CD4-positive, alpha-beta T cell treated with Interleukin-15 for 4 hours (primary cell): Measurements from ENCODE around the gene ZNF821.
"Not testable (repeated sequence)": the region's sequence is repeated elsewhere in the genome, so short reads cannot be mapped to it uniquely, and the experiment has no call there.

Experiments
- DNase-seq: peaks from one replicate; pipeline ENCODE4 v3.0.0-alpha.2; 2020; ENCODE audit warnings: low spot score

ZNF821 gene, protein sequence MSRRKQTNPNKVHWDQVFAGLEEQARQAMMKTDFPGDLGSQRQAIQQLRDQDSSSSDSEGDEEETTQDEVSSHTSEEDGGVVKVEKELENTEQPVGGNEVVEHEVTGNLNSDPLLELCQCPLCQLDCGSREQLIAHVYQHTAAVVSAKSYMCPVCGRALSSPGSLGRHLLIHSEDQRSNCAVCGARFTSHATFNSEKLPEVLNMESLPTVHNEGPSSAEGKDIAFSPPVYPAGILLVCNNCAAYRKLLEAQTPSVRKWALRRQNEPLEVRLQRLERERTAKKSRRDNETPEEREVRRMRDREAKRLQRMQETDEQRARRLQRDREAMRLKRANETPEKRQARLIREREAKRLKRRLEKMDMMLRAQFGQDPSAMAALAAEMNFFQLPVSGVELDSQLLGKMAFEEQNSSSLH

DNA sequence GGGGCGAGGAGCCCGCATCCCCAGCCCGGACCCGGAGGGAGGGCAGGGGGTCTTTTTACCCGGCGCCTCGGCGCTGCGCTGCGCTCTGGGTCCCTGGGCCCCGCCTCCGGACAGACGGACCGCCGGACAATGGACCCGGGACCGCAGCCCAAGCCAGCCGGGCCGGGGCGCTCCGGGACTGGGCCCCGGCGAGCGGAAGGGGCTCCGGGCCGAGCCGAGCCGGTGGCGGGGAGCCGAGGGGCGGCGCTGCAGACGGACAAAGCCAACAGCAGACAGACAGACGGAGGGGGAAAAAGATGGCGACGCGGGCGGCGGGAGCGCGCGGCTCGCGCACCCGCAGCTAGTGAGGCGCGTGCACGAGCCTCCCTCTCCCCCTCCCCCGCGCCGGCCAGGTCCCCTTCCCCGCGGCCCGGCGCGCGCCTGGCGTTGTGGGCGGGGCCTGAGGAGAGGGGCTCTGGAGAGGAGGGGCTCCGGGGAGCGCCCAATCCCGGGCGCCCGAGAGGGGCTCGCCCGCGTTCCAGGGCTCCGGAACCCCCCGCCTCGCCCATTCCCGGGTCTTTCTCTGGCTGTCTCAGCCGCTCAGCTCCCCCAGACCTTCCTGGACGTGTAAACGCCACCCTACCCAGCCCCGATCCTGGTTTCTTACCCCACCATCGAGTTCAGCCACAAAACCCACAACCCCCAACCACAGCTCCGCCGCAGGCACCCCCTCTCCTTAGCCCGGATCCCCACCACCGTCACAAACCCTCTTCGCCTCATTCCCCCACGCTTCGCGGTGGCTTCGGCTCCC lies at the start of gene ZNF821:
TSS of gene ZNF821 (minus strand) at position 334 of the 790 bp plus-strand sequence. CDS start 4,236 bp downstream, outside the sequence.
- peak; percentile 61 for DNase-seq

DNA sequence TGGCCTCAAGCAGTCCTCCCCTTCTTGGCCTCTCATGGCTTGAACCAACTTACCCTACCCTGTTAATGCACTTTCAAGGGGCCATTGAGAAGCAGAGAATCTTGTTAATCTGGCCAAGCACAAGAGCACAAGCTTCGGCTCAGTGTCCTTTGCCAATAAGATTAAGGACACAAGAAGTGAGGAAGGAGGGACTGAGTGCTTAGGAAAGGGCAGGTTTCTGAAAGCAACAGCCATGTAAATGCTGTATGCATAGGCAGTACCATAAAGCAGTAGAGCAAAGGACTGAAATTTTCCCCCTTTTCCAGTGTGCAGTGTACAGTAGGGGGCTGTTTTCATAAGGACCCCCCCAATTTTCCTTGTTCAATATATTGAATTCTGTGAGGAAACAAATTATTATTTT lies 49.0 kb upstream of the ZNF821 start:
- no peak for DNase-seq

DNA sequence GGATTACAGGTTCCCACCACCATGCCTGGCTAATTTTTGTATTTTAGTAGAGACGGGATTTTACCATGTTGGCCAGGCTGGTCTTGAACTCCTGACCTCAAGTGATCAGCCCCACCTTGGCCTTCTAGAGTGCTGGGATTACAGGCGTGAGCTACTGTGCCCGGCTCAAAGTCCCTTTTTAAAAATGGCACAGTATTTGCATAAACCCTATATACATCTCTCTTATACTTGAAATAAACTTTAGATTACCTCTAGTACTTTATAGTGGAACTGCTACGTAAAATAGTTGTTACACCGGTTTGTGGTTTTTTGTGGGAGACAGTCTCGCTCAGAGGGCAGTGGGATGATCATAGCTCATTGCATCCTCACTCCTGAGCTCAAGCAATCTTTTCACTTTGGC lies 47.6 kb upstream of the ZNF821 start:
- no peak for DNase-seq

DNA sequence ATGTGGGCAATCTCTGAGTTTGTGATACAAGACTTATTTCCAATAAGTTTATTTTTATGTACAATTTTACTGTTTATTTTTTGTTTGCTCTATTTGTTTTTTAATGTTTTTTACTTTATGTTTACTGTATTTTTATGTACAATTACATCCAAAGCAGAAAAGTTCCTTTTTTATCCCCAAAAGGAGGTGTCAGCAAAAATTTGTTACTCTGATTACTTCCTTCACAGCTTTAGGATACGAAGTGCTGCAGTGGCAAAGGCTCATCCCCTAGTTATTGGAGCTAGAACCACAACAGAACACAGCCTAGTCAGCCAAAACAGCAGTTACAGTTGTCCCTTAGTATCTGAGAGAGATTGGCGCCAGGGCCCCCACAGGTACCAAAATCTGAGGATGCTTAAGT lies 47.0 kb upstream of the ZNF821 start:
- no peak for DNase-seq

DNA sequence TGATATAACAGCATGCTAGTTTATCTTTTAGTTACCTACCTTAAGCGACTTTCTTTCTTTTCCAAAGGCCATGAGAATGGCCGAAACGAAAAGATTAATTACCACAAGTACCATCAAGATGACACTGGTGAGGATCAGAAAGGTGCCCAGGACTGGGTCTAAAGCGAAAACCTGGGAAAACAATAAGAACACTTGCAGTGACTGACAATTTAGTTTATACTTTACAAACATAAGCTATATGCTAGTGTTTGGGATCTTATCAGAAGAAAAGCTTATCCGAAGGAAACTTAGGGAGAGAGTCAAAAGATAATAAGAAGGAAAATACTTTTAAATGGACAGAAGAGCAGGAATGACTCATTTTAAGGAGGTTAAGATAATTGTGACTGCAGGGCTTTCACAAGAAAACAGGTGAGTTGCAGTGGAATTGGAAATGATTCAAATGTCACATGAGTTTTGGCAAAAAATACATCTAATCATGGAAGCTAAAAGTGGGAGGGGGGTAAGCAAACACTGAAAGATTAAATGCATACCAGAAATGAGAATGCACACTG lies 46.1 kb upstream of the ZNF821 start:
- no peak for DNase-seq

DNA sequence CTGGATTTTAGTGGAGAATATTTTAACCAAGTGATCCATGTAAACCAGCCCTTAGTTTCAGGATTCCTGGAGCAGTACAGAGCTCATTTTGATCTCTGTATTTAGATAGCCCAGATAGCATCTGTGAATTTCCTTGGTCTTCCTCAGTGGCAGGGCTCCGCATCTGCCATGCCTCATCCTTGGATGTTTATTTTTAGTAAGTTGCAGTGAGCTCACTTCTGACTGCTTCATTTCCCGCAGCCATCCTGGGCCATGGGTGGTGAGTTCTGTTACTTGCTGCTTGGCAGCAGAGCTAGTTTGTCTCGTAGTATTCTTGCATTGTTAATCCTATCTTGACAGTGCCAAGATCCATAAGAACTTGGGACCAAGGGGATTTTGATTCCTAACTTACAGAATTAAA lies 45.1 kb upstream of the ZNF821 start:
- DNase-seq: no peak

DNA sequence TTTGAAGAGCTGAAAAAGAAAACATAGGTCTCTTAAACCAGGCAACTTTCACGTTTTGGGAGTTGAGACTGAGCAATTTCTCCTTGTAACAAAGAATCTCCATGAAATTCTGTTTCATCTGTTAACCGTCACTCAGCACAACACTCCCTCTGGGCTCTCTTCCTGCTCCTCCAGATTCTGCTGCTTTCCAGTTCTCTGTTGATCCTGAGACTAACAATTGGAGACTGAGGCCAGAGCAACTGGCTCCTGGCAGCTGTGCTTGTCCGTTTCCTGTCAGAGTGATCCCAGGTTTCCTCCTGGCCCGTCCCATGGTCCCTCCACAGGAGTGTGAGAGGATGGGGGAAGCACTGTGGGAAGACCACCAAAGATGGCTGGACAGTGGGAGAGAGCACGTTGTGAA lies 43.8 kb upstream of the ZNF821 start:
- no peak for DNase-seq

DNA sequence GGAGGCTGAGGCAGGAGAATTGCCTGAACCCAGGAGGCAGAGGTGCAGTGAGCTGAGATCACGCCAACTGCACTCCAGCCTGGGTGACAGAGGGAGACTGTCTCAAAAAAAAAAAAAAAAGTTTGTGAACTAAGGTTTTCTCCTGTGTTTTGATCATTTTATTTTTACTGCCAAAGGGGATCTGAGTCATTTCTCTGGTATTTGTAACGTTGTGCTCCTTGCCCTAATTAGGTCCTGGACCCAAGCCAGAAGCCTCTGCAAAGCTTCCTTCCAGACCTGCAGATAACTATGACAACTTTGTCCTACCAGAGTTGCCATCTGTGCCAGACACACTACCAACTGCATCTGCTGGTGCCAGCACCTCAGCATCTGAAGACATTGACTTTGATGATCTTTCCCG lies 43.4 kb upstream of the ZNF821 start:
- DNase-seq: no peak

DNA sequence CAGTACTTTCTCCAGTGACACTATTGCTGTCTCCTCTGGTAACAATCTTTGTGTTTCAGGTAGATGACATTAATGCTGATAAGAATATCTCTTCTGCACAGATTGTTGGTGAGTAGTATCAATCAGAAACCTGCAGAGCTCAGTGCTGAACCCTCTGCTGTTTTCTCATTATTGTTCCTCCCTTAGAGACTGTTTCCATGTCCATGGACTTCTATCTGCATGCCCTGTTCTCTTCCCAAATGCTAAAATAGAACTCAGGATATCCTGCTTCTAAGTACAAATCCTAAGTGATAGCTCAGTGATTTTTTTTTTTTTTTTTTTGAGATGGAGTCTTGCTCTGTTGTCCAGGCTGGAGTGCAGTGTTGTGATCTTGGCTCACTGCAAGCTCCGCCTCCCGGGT lies 40.7 kb upstream of the ZNF821 start:
- no peak for DNase-seq

DNA sequence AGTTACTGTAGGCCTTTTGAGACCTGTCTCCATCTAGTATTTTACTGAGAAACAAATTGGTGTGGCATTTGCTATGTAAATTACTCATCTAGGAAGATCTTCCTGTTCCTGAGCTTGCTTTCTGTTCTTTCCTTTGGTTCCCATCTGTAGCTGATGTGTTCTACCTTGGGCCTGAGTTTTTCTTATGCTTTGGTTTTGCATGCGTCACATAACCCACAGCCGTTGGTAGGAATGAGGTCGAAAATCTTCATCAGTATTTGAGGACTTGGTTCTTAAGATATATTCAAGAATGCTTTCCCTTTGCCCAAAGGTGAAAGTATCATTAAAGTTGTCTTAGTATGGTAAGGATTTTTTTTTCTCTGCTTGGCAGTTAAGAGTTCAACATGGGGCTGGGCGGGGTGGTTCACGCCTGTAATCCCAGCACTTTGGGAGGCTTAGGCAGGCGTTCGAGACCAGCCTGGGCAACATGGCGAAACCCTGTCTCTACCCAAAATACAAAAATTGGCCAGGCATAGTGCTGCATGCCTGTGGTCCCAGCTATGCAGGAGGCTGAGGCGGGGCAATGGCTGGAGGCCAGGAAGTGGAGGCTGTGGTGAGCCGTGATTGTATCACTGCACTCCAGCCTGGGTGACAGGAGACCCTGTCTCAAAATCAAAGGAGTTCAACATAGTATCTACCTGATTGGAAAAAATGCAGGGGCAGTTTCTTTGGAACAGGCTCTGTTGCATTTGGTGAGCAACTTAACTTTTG lies 40.1 kb upstream of the ZNF821 start:
- DNase-seq: no peak

DNA sequence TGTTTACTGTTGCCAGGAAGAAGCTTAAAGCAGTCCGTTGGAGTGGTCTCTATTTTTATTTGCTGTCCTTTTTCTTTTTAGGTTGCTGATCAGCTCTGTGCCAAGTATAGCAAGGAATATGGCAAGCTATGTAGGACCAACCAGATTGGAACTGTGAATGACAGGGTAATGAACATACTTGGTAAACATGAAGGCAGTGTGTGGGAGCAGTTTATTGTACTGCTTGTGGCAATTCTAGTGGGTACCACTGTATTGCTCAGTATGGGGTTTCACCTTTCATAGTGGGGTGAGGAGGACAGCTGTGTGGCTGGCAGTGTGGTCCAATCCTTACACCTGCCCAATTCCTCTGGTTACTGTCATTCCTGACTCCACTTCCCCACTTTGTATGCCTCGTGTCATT lies 36.7 kb upstream of the ZNF821 start:
- no peak for DNase-seq

DNA sequence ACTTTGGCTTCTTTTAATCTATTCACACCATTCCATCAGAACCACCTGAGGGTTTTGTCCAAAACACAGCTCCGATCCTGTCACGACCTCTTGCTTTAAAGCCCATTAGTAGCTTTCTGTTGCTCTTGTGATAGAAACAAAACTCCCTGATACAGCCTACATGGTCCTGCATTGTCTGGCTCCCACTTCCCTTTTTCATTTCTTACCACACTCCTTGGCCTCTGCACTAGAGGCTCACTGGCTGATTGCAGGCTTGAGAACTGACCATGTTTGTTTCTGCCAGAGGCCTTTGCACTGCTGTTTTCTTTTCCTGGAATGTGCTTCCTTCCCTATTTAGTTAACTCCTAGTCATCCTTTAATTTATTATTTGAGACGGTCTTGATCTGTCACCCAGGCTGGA lies 35.1 kb upstream of the ZNF821 start:
- DNase-seq: no peak

DNA sequence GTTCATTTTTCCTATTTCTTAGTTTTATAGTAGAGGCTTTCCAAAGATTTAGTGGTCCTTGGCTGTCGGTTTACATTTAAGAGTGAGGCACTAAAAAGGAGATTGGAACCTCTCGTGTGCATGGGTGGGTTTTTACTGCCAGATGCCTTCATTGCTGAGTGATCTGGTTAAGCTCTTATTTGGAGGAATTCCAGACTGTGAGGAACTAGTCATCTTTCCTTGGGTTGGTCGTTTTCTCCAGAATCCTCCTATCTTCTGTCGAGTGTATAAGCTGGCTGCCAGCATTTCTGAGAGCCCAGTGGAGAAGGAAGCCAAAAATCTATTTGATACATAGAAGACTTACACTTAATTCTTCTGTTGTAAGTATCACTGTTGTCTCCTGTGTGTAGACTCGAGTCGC lies 33.9 kb upstream of the ZNF821 start:
- DNase-seq: no peak

DNA sequence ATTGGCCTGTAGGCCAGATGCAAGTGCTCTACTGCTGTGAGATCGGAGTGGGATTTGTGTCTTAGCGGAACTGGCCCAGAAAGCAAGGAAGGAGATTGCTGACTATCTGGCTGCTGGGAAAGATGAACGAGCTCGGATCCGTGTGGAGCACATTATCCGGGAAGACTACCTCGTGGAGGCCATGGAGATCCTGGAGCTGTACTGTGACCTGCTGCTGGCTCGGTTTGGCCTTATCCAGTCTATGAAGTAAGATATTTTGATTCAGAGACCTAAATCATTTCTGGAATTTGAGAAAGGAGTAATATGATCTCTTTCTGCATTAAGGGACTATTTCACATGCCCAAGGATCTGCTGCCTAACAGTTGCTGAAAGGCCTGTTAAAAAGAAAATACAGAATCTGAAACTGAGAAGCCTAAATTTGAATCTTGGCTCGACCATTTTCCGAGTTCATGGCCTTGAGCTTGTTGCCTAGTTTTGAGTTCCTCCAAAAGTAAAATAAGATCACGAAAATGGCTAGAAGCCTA lies 32.5 kb upstream of the ZNF821 start:
- no peak for DNase-seq

DNA sequence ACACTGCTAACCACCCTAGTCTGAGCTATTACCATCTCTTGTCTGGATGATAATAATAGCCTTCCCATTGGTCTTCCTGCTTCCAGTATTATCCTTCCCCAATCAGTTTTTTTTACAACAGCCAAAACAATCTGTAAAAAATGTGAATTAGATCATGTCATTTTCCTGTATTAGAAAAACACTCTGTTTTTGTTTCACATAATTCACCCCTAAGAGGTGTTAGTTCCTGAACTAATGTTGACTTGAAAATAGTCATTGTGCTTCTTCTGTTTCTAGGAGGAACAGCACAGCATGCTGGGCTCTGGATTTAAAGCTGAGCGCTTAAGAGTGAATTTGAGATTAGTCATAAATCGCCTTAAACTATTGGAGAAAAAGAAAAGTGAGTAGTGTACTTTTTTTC lies 31.4 kb upstream of the ZNF821 start:
- no peak for DNase-seq

DNA sequence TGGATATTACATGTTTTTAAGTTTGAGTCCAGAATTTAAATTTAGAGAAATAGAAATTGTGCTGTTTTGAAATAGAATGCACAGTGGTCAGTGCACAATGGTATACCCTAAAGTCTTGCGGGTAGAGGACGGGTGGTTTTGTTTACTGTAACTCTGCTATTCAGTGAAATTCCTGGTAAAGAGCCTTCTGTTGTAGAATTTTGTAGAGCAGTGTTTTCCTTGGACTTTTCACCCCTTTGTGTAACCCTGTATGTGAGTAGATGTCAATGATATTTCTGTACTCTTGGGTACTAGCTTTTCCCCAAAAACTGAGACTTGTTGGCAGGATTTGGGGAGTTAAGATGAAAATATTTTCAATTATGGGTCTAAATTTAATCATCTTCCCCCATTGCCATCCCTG lies 30.8 kb upstream of the ZNF821 start:
- DNase-seq: no peak

DNA sequence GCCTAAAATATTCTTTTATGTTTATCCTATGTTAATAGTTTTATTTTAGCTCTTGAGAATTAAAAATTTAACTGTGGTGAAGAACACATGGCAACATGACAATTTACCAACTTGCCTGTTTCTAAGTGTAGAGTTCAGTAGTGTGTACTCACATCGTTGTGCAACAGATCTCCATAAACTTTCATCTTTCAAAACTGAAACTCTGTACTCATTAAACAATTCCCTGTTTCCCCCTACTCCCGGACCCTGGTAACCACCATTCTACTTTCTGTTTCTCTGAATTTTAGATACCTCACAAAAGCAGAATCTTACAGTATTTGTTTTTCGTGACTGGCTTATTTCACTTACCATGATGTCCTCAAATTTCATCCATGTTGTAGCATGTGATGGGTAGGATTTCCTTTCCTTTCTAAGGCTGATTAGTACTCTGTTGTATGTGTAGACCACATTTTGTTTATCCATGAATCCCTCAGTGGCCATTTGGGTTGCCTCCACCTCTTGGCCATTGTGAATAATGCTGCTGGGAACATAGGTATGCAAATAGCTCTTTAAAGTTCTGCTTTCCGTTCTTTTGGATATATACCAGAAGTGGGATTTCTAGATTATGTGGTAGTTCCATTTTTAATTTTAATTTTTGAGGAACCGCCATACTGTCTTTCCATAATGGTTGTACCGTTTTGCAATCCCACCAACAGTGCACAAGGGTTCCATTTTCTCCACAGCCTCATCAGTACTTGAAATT lies 28.7 kb upstream of the ZNF821 start:
- no peak for DNase-seq

DNA sequence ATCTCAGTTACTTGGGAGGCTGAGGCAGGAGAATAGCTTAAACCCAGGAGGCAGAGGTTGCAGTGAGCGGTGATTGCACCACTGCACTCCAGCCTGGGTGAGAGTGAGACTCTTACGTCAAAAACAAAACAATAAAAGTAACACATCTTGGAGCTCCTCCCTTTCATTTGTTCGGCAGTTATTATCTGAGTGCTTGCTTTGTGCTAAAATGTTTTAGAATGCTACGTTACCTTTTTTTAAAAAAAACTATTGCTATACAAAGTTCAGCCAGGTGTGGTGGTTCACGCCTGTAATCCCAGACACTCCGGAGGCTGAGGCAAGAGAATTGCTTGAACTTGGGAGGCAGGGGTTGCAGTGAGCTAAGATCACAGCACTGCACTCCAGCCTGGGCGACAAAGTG lies 27.1 kb upstream of the ZNF821 start:
- DNase-seq: no peak

DNA sequence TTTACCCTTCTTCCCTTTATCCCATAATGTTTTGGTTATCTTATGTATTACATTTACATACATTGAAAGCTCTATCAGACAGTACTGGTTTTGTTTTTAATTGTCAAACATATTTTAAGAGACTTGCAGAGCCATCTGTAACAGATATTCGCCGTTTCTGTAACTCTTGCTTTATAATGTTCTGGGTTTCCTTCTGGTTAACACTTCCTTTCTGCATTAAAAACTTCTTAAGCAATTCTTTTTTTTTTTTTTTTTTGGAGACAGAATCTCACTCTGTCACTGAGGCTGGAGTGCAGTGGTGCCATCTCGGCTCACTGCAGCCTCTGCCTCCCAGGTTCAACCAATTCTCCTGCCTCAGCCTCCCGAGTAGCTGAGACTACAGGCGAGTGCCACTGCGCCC lies 21.8 kb upstream of the ZNF821 start:
- DNase-seq: not testable (repeated sequence)

DNA sequence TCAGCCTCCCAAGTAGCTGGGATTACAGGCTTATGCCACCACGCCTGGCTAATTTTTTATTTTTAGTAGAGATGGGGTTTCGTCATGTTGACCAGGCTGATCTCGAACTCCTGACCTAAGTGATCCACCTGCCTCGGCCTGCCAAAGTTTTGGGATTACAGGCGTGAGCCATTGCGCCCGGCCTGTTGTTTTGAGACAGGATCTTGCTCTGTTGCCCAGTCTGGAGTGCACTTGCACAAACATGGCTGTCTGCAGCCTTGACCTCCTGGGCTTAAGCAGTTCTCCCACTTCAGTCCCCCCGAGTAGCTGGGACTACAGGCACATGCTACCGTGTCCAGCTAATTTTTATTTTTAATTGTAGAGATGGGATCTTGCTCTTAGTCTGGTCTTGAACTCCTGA lies 20.3 kb upstream of the ZNF821 start:
- no peak for DNase-seq

DNA sequence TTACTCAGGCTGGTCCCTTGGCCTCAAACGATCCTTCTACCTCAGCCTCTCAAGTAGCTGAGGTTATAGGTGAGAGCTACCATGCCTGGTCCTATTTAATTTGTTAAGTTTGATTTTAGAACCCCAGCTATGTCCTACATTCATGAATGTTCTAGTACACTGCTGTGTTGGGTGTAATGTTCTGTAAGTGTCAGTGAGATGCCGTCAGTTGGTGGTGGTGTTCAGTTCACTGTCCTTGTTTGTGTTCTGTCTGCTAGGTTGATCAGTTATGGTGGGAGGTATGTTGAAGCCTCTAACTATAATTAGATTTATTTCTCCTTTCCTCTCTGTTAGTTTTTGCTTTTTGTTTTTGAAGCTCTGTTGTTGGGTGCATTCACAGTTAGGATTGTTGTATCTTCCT lies 19.6 kb upstream of the ZNF821 start:
- DNase-seq: no peak
